CD14-positive monocyte (primary cell): ENCODE results near the gene MRPL34. TPM values are rescaled to one million over a fixed set of nuclear protein-coding genes. Genes with fewer than 3 reads are reported as not detected.
A peak's percentile ranks its signal among the peaks of the same experiment; 100 is the strongest.

Experiments used
- DNase-seq, 3 donors: peaks; one replicate each; pipeline ENCODE4 v3.0.0-alpha.2; 2011 to 2022
- H2AFZ ChIP-seq: 2 replicates; pipeline ENCODE4 v1.6.0; 2012; ENCODE audit warnings: mild to moderate bottlenecking, low read depth, low read length, inconsistent platforms; ENCODE audit not compliant: insufficient read depth, poor library complexity, severe bottlenecking
- H3K27ac ChIP-seq, 2 donors: 1 replicate in 1 of 2; 2 replicates in 1 of 2; pipeline ENCODE4 v1.5.1; 2012 to 2013; ENCODE audit warnings: low read length in 2 of 2, control low read depth in 1 of 2, inconsistent platforms in 1 of 2, low read depth in 1 of 2, mild to moderate bottlenecking in 1 of 2
- H3K27me3 ChIP-seq, 2 donors: one replicate each; pipeline versions ENCODE4 v1.6.0 to v1.6.1; 2011 to 2013; ENCODE audit warnings: low read length in 2 of 2; ENCODE audit not compliant: control insufficient read depth in 2 of 2, insufficient read depth in 2 of 2
- H3K36me3 ChIP-seq, 2 donors: replicated peaks in 1 of 2; 1 replicate in 1 of 2; 2 replicates in 1 of 2; pipeline versions ENCODE4 v1.5.1 to v1.6.1; 2012 to 2013; ENCODE audit warnings: low read length in 2 of 2, control low read depth in 1 of 2, inconsistent platforms in 1 of 2, mild to moderate bottlenecking in 1 of 2; ENCODE audit not compliant: insufficient read depth in 2 of 2, control insufficient read depth in 1 of 2
- H3K4me1 ChIP-seq, 2 donors: 1 replicate in 1 of 2; 2 replicates in 1 of 2; pipeline versions ENCODE4 v1.5.1 to v1.6.1; 2012 to 2013; ENCODE audit warnings: low read length in 2 of 2, control low read depth in 1 of 2, inconsistent platforms in 1 of 2, mild to moderate bottlenecking in 1 of 2, moderate library complexity in 1 of 2; ENCODE audit not compliant: insufficient read depth in 2 of 2, control insufficient read depth in 1 of 2
- H3K4me2 ChIP-seq: replicated peaks from 2 replicates; pipeline ENCODE3; 2012; ENCODE audit warnings: low read length, moderate library complexity, mild to moderate bottlenecking; ENCODE audit not compliant: poor library complexity, severe bottlenecking; ENCODE audit errors: extremely low read depth
- H3K4me3 ChIP-seq, 3 experiments: fragments of 200-600 bp in 1 of 3; sonication (generic) in 1 of 3; replicated peaks in 1 of 3; 1 replicate in 2 of 3; 2 replicates in 1 of 3; pipeline ENCODE4 v1.5.1; 2011 to 2013; ENCODE audit warnings: low read length in 3 of 3, mild to moderate bottlenecking in 3 of 3, control low read depth in 2 of 3, low read depth in 2 of 3, inconsistent platforms in 1 of 3, moderate library complexity in 1 of 3
- H3K79me2 ChIP-seq: 2 replicates; pipeline ENCODE4 v1.6.0; 2012; ENCODE audit warnings: mild to moderate bottlenecking, control low read depth, inconsistent platforms, low read length, moderate library complexity; ENCODE audit not compliant: insufficient read depth
- H3K9ac ChIP-seq: 2 replicates; pipeline ENCODE4 v1.6.0; 2017; ENCODE audit warnings: low read length, mild to moderate bottlenecking; ENCODE audit not compliant: insufficient read depth, poor library complexity, severe bottlenecking
- H3K9me3 ChIP-seq, 2 donors: replicated peaks in 1 of 2; 1 replicate in 1 of 2; 2 replicates in 1 of 2; pipeline versions ENCODE4 v1.5.1 to v1.6.1; 2012 to 2013; ENCODE audit warnings: low read length in 2 of 2, control low read depth in 1 of 2; ENCODE audit not compliant: control insufficient read depth in 1 of 2, insufficient read depth in 1 of 2
- H4K20me1 ChIP-seq: 2 replicates; pipeline ENCODE4 v1.6.0; 2012; ENCODE audit warnings: mild to moderate bottlenecking, low read length, control low read depth, moderate library complexity; ENCODE audit not compliant: insufficient read depth
- H3K27ac Mint-ChIP-seq, 7 donors: one replicate each; pipeline ENCODE4 v1.8.0; 2020; ENCODE audit warnings: mild to moderate bottlenecking in 7 of 7, mixed read lengths in 7 of 7, moderate library complexity in 6 of 7, inconsistent platforms in 2 of 7
- H3K27me3 Mint-ChIP-seq, 3 donors: one replicate each; pipeline ENCODE4 v1.8.0; 2021 to 2022; ENCODE audit warnings: low read depth in 3 of 3, mild to moderate bottlenecking in 3 of 3, mixed read lengths in 3 of 3, moderate library complexity in 3 of 3, inconsistent platforms in 1 of 3
- H3K36me3 Mint-ChIP-seq, 2 donors: one replicate each; pipeline ENCODE4 v1.8.0; 2020; ENCODE audit warnings: mixed read lengths in 2 of 2, inconsistent platforms in 1 of 2, mild to moderate bottlenecking in 1 of 2
- H3K4me1 Mint-ChIP-seq: one replicate; pipeline ENCODE4 v1.8.0; 2020; ENCODE audit warnings: mild to moderate bottlenecking, mixed read lengths
- H3K4me3 Mint-ChIP-seq, 2 donors: one replicate each; pipeline ENCODE4 v1.8.0; 2020; ENCODE audit warnings: mild to moderate bottlenecking in 2 of 2, mixed read lengths in 2 of 2, moderate library complexity in 1 of 2
- H3K9me3 Mint-ChIP-seq, 7 donors: one replicate each; pipeline ENCODE4 v1.8.0; 2020 to 2022; ENCODE audit warnings: mixed read lengths in 7 of 7, mild to moderate bottlenecking in 6 of 7, moderate library complexity in 6 of 7, inconsistent platforms in 2 of 7
- WGBS: methylation state at CpG from one replicate; pipeline ENCODE4 v1.1.5; 2013; ENCODE audit warnings: missing lambda C conversion rate; ENCODE audit not compliant: insufficient coverage; 5-methylcytosine and 5-hydroxymethylcytosine counted together
- intact Hi-C, 2 donors: fragments of 100-400 bp; cut with micrococcal nuclease; formaldehyde crosslinking; loops; one replicate each; pipeline versions ENCODE4 v1.15.0 to v1.15.1; 2023
- polyA plus RNA-seq, 3 donors: library from polyadenylated mRNA; depleted of rRNA in 1 of 3; unstranded in 2 of 3; stranded (reverse) in 1 of 3; fragments of 300-500 nt in 2 of 3; fragments of >200 nt in 1 of 3; fragmentation: Illumina TruSeq in 2 of 3; gene quantifications; 1 replicate in 2 of 3; 2 replicates in 1 of 3; pipeline ENCODE4 v1.2.3, GENCODE V29; 2012 to 2021
- TF ChIP-seq, protein P1 (sequence below): fragments of 200-600 bp; IDR thresholded peaks from one replicate; pipeline ENCODE4 v1.8.0; 2022; ENCODE audit warnings: antibody characterized with exemption, mild to moderate bottlenecking

The MRPL34 gene
- polyA plus RNA-seq, 3 donors = 13.2 to 208 (median 155) TPM

- peaks cover 4 to 16% (median 10%) of the 10 kb centered on the region in 3 donors for H3K27me3 Mint-ChIP-seq
- 94% methylated on average over 25 of the region's 40 CpGs for WGBS
- peaks cover 30% of the 10 kb centered on the region for H4K20me1 ChIP-seq
- no peaks in the 10 kb centered on the region for H3K9me3 ChIP-seq
- no peak overlapping the region for H3K4me2 ChIP-seq
- H3K9me3 Mint-ChIP-seq = peaks cover 0 to 2% (median 0%) of the 10 kb centered on the region in 7 donors
- no peak overlapping the region for H3K27ac ChIP-seq
- DNase-seq = no peak
- H3K4me1 ChIP-seq = peaks cover 12 to 18% of the 10 kb centered on the region in 2 donors
- no peaks in the 10 kb centered on the region for H3K79me2 ChIP-seq
- H3K4me3 Mint-ChIP-seq = no peak overlapping the region
- H2AFZ ChIP-seq = no peak overlapping the region
- peak overlapping the region in 1 of 7 donors; percentile 25 for H3K27ac Mint-ChIP-seq
- no peak overlapping the region for H3K9ac ChIP-seq
- H3K4me3 ChIP-seq = no peak overlapping the region
- peaks cover 0 to 2% of the 10 kb centered on the region in 2 donors for H3K27me3 ChIP-seq
- peaks cover 18% of the 10 kb centered on the region for H3K4me1 Mint-ChIP-seq
- peaks cover 40 to 76% of the 10 kb centered on the region in 2 donors for H3K36me3 Mint-ChIP-seq
- TF ChIP-seq, protein P1, sequence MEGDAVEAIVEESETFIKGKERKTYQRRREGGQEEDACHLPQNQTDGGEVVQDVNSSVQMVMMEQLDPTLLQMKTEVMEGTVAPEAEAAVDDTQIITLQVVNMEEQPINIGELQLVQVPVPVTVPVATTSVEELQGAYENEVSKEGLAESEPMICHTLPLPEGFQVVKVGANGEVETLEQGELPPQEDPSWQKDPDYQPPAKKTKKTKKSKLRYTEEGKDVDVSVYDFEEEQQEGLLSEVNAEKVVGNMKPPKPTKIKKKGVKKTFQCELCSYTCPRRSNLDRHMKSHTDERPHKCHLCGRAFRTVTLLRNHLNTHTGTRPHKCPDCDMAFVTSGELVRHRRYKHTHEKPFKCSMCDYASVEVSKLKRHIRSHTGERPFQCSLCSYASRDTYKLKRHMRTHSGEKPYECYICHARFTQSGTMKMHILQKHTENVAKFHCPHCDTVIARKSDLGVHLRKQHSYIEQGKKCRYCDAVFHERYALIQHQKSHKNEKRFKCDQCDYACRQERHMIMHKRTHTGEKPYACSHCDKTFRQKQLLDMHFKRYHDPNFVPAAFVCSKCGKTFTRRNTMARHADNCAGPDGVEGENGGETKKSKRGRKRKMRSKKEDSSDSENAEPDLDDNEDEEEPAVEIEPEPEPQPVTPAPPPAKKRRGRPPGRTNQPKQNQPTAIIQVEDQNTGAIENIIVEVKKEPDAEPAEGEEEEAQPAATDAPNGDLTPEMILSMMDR = no peak
- intact Hi-C loops = no loop called here
- peaks cover 47 to 50% of the 10 kb centered on the region in 2 donors for H3K36me3 ChIP-seq
Measured at GRCh38 chr19:17319473-17320238, 14.0 kb downstream of the MRPL34 start.

DNA sequence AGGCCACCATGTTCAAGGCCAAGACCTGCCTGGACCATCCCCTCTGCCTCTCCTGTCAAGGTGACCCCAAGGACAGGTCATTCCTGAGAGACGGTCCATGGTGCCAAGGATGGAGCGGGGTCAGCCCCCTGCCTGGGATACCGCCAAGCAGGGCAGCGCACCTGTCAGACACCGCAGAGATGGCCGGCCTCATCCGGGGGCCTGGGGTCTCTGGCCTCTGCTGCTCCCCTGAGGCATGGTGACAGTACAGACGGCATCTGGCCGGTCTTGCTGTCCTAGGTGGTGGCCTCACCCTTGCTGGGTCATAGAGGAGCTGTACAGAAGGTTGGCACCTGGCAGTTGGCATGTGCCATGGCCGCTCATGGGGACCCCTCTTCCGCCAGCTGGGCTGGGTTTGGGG, 14.8 kb downstream of the MRPL34 start:
- H3K9ac ChIP-seq = no peak overlapping the region
- Mint-ChIP-seq H3K4me1 (peaks cover 18% of the 10 kb centered on the region), H3K36me3 (peaks cover 41 to 78% of the 10 kb centered on the region in 2 donors), H3K27me3 (peaks cover 4 to 18% (median 10%) of the 10 kb centered on the region in 3 donors), H3K4me3 (no peak overlapping the region), H3K9me3 (peaks cover 0 to 2% (median 0%) of the 10 kb centered on the region in 7 donors), H3K27ac (no peak overlapping the region)
- peaks cover 48 to 50% of the 10 kb centered on the region in 2 donors for H3K36me3 ChIP-seq
- H2AFZ ChIP-seq = no peak overlapping the region
- WGBS = 83% methylated on average over 10 of the region's 11 CpGs
- H3K4me1 ChIP-seq = peaks cover 12 to 18% of the 10 kb centered on the region in 2 donors
- no peak overlapping the region for H3K4me2 ChIP-seq
- TF ChIP-seq, protein P1 = no peak
- H4K20me1 ChIP-seq = peaks cover 28% of the 10 kb centered on the region
- no peak for DNase-seq
- H3K79me2 ChIP-seq = no peaks in the 10 kb centered on the region
- intact Hi-C loops = no loop called here
- peaks cover 0 to 2% of the 10 kb centered on the region in 2 donors for H3K27me3 ChIP-seq
- H3K27ac ChIP-seq = no peak overlapping the region
- no peak overlapping the region for H3K4me3 ChIP-seq
- H3K9me3 ChIP-seq = no peaks in the 10 kb centered on the region
